Measurements from ENCODE around the gene CAMSAP1.

GRCh38 chr9:135947582-135947981 lies 40.2 kb upstream of the CAMSAP1 start:
- no peak for TF ChIP-seq CTCF (conservative IDR thresholded peaks at IDR 0.05 in 1 of 2, IDR thresholded peaks at IDR 0.05 in 1 of 2; ENCODE audit: low read depth in 1 of 2, low read length in 2 of 2)
- TF ChIP-seq EZH2 (IDR thresholded peaks at IDR 0.05; ENCODE audit: low read length, missing control alignments), result no peak
